H9 (cell line): ENCODE results near the gene SMIM22. TPM values are rescaled to one million over a fixed set of nuclear protein-coding genes. Genes with fewer than 3 reads are reported as not detected.

ENCODE experiments used
- DNase-seq: peaks from one replicate; pipeline ENCODE4 v3.0.0-alpha.2; 2017
- H2AFZ ChIP-seq: one replicate; pipeline ENCODE4 v1.6.1; 2013; ENCODE audit warnings: mild to moderate bottlenecking, low read length, control low read depth, moderate library complexity
- H2AK5ac ChIP-seq: 2 replicates; pipeline ENCODE4 v1.6.1; 2013; ENCODE audit warnings: low read length, control low read depth, mixed read lengths; ENCODE audit not compliant: insufficient read length
- H2BK120ac ChIP-seq: one replicate; pipeline ENCODE4 v1.6.1; 2013; ENCODE audit warnings: low read depth, mild to moderate bottlenecking, low read length, control low read depth, inconsistent platforms; ENCODE audit not compliant: poor library complexity, severe bottlenecking
- H2BK12ac ChIP-seq: 2 replicates; pipeline ENCODE4 v1.6.1; 2013; ENCODE audit warnings: low read length, control low read depth, mixed read lengths, low read depth; ENCODE audit not compliant: insufficient read length
- H2BK15ac ChIP-seq: 2 replicates; pipeline ENCODE4 v1.6.1; 2013; ENCODE audit warnings: low read depth, low read length, control low read depth
- H2BK20ac ChIP-seq: one replicate; pipeline ENCODE4 v1.6.1; 2013; ENCODE audit warnings: low read depth, mild to moderate bottlenecking, low read length, control low read depth, inconsistent platforms; ENCODE audit not compliant: poor library complexity, severe bottlenecking
- H2BK5ac ChIP-seq: 2 replicates; pipeline ENCODE4 v1.6.1; 2013; ENCODE audit warnings: low read length, control low read depth, mixed read lengths; ENCODE audit not compliant: insufficient read length
- H3K14ac ChIP-seq: 2 replicates; pipeline ENCODE4 v1.6.1; 2013; ENCODE audit warnings: low read length, control low read depth; ENCODE audit not compliant: insufficient read depth
- H3K18ac ChIP-seq: 2 replicates; pipeline ENCODE4 v1.6.1; 2013; ENCODE audit warnings: low read depth, mild to moderate bottlenecking, mixed read lengths, low read length, control low read depth; ENCODE audit not compliant: insufficient read length
- H3K23ac ChIP-seq: 2 replicates; pipeline ENCODE4 v1.6.1; 2013; ENCODE audit warnings: low read length, control low read depth, mixed read lengths, low read depth; ENCODE audit not compliant: insufficient read length
- H3K23me2 ChIP-seq: 2 replicates; pipeline ENCODE4 v1.6.1; 2013; ENCODE audit warnings: low read depth, mild to moderate bottlenecking, mixed read lengths, low read length, control low read depth; ENCODE audit not compliant: insufficient read length, poor library complexity, severe bottlenecking
- H3K27ac ChIP-seq: 2 replicates; pipeline ENCODE4 v1.5.1; 2013; ENCODE audit warnings: low read length, control low read depth, mixed read lengths, low read depth; ENCODE audit not compliant: insufficient read length
- H3K27me3 ChIP-seq: 2 replicates; pipeline ENCODE4 v1.6.1; 2013; ENCODE audit warnings: low read length, control low read depth, inconsistent platforms; ENCODE audit not compliant: insufficient read depth
- H3K4ac ChIP-seq: 2 replicates; pipeline ENCODE4 v1.6.1; 2013; ENCODE audit warnings: low read depth, mild to moderate bottlenecking, control low read depth, inconsistent platforms, low read length, moderate library complexity
- H3K4me1 ChIP-seq: 2 replicates; pipeline ENCODE4 v1.6.1; 2013; ENCODE audit warnings: low read length, control low read depth, inconsistent platforms; ENCODE audit not compliant: insufficient read depth
- H3K4me2 ChIP-seq: 2 replicates; pipeline ENCODE4 v1.6.1; 2013; ENCODE audit warnings: low read length, control low read depth, mixed read lengths; ENCODE audit not compliant: insufficient read length, insufficient read depth
- H3K56ac ChIP-seq: 2 replicates; pipeline ENCODE4 v1.6.1; 2013; ENCODE audit warnings: low read depth, mild to moderate bottlenecking, mixed read lengths, low read length, control low read depth; ENCODE audit not compliant: insufficient read length
- H3K79me1 ChIP-seq: 2 replicates; pipeline ENCODE4 v1.6.1; 2013; ENCODE audit warnings: low read depth, mild to moderate bottlenecking, moderate library complexity, low read length, control low read depth, inconsistent platforms; ENCODE audit not compliant: insufficient read depth, poor library complexity, severe bottlenecking
- H3K79me2 ChIP-seq: 2 replicates; pipeline ENCODE4 v1.6.1; 2013; ENCODE audit warnings: low read length, control low read depth, inconsistent platforms; ENCODE audit not compliant: insufficient read depth
- H3K9ac ChIP-seq: 2 replicates; pipeline ENCODE4 v1.6.1; 2013; ENCODE audit warnings: low read length, control low read depth, mixed read lengths; ENCODE audit not compliant: insufficient read length; ENCODE audit errors: extremely low read depth
- H3K9me3 ChIP-seq: one replicate; pipeline ENCODE4 v1.6.1; 2013; ENCODE audit warnings: low read depth, low read length, inconsistent platforms; ENCODE audit not compliant: control insufficient read depth
- H3T11ph ChIP-seq: one replicate; pipeline ENCODE4 v1.6.1; 2013; ENCODE audit warnings: mild to moderate bottlenecking, low read length, control low read depth, inconsistent platforms
- H4K20me1 ChIP-seq: one replicate; pipeline ENCODE4 v1.6.1; 2013; ENCODE audit not compliant: control insufficient read depth, insufficient read length, insufficient read depth
- H4K5ac ChIP-seq: 2 replicates; pipeline ENCODE4 v1.6.1; 2013; ENCODE audit warnings: low read depth, mild to moderate bottlenecking, mixed read lengths, low read length, control low read depth; ENCODE audit not compliant: insufficient read length
- H4K8ac ChIP-seq: replicated peaks from 2 replicates; pipeline ENCODE4 v1.6.1; 2013; ENCODE audit warnings: low read length, control low read depth, mixed read lengths, low read depth; ENCODE audit not compliant: insufficient read length
- H4K91ac ChIP-seq: 2 replicates; pipeline ENCODE4 v1.6.1; 2013; ENCODE audit warnings: low read depth, mild to moderate bottlenecking, moderate library complexity, mixed read lengths, low read length, control low read depth; ENCODE audit not compliant: insufficient read length
- H3K27ac Mint-ChIP-seq, 3 experiments: 2 replicates in 2 of 3; 3 replicates in 1 of 3; pipeline ENCODE4 v1.8.0; 2020 to 2021; ENCODE audit warnings: mixed read lengths in 3 of 3, mild to moderate bottlenecking in 1 of 3, moderate library complexity in 1 of 3
- H3K27me3 Mint-ChIP-seq: 2 replicates; pipeline ENCODE4 v1.8.0; 2021; ENCODE audit warnings: low read depth, mild to moderate bottlenecking, moderate library complexity, mixed read lengths
- H3K36me3 Mint-ChIP-seq, 3 experiments: 2 replicates in 2 of 3; 3 replicates in 1 of 3; pipeline ENCODE4 v1.8.0; 2020 to 2021; ENCODE audit warnings: low read depth in 3 of 3, mixed read lengths in 3 of 3; ENCODE audit not compliant: insufficient read depth in 1 of 3
- H3K4me1 Mint-ChIP-seq, 2 experiments: 2 replicates each; pipeline ENCODE4 v1.8.0; 2020; ENCODE audit warnings: mixed read lengths in 2 of 2
- H3K4me3 Mint-ChIP-seq, 2 experiments: 2 replicates in 1 of 2; 3 replicates in 1 of 2; pipeline ENCODE4 v1.8.0; 2020 to 2021; ENCODE audit warnings: mild to moderate bottlenecking in 2 of 2, mixed read lengths in 2 of 2, moderate library complexity in 1 of 2
- H3K9me3 Mint-ChIP-seq, 2 experiments: 2 replicates in 1 of 2; 3 replicates in 1 of 2; pipeline ENCODE4 v1.8.0; 2020; ENCODE audit warnings: mild to moderate bottlenecking in 2 of 2, mixed read lengths in 2 of 2, moderate library complexity in 1 of 2
- WGBS: extraction: QIAGEN DNeasy Blood & Tissue Kit; methylation state at CpG from one replicate; pipeline ENCODE4 v1.1.7; 2013; ENCODE audit warnings: missing lambda C conversion rate, low lambda C conversion rate, mixed read lengths; ENCODE audit not compliant: insufficient read length; ENCODE audit errors: extremely low coverage; 5-methylcytosine and 5-hydroxymethylcytosine counted together
- total RNA-seq: library from RNA; stranded (reverse); gene quantifications from 2 replicates; pipeline ENCODE4 v1.2.1, GENCODE V29; 2021
- TF ChIP-seq, protein P1 (sequence below): fragments of 200-600 bp; sonication (generic); conservative IDR thresholded peaks from 3 replicates; pipeline ENCODE4 v1.8.0; 2021; ENCODE audit warnings: antibody characterized with exemption, mild to moderate bottlenecking

The SMIM22 gene
- total RNA-seq, 1 experiment from 2014 or later = not detected

DNA sequence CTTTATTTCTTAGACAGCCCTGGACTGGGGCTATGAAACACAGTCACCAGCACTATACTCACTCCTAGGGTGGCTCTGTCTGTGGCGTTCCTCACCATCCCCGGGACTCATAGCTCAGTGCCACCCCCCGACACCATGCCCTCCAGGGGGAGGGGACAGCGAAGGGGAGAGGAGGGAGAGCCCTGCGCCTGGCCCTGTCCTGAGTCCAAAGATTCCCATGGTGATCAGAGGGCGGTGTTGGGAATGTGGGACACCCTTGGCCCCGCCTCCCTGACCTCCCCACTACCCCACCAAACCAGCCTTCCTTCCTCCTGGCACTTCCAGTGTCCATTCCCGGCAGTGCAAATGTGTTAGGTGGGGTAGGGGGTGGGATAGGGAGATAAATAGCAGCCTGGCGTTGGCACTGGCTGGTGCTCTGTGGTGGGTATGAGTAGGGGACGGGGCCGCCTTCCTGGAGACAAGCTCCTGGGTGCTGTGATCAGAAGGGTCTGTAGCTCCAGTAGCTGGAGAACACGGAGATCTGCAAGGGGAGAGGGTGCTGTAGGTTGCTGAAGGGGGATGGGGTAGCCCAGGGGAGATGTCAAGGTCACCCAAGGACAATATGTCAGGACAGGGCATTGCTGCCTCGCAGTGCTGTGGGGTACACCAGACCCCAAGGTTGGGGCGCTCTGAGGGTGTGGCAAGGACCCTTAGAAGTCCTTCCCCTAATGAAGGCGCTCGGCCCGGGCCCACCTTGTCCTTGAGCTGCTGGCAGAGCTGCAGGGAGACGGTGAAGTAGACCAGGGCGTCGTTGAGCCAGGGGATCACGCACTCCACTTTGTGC, 2.0 kb downstream of the SMIM22 start:
- H3K23me2 ChIP-seq = peaks cover 4% of the 10 kb centered on the region
- H3K14ac ChIP-seq = no peak overlapping the region; the same call in 1 of the 2 replicates
- Mint-ChIP-seq H3K4me1 (peaks cover 6 to 13% of the 10 kb centered on the region in 2 experiments; a peak in 3 of 4 replicates), H3K4me3 (no peak overlapping the region), H3K27me3 (no peaks in the 10 kb centered on the region; the same call in none of the 2 replicates), H3K27ac (peak overlapping the region in 2 of 3 experiments; percentile 59 to 79; a peak in 3 of 7 replicates), H3K36me3 (peaks cover 3 to 24% (median 12%) of the 10 kb centered on the region in 3 experiments), H3K9me3 (no peaks in the 10 kb centered on the region)
- H3K79me1 ChIP-seq = no peaks in the 10 kb centered on the region
- H2AK5ac ChIP-seq = no peak overlapping the region
- H3K18ac ChIP-seq = no peak overlapping the region
- no peak overlapping the region for H3K9ac ChIP-seq
- no peak overlapping the region for H4K8ac ChIP-seq
- DNase-seq = no peak
- no peak overlapping the region for H3K4me2 ChIP-seq
- H2BK120ac ChIP-seq = no peak overlapping the region
- no peak overlapping the region for H3K4ac ChIP-seq
- H3K27ac ChIP-seq = no peak overlapping the region
- no peaks in the 10 kb centered on the region for H3K9me3 ChIP-seq
- WGBS = no CpG with 5 or more reads among the region's 21 CpGs
- H3K56ac ChIP-seq = no peak overlapping the region
- H3K79me2 ChIP-seq = no peaks in the 10 kb centered on the region
- H2AFZ ChIP-seq = no peak overlapping the region
- TF ChIP-seq, protein P1, sequence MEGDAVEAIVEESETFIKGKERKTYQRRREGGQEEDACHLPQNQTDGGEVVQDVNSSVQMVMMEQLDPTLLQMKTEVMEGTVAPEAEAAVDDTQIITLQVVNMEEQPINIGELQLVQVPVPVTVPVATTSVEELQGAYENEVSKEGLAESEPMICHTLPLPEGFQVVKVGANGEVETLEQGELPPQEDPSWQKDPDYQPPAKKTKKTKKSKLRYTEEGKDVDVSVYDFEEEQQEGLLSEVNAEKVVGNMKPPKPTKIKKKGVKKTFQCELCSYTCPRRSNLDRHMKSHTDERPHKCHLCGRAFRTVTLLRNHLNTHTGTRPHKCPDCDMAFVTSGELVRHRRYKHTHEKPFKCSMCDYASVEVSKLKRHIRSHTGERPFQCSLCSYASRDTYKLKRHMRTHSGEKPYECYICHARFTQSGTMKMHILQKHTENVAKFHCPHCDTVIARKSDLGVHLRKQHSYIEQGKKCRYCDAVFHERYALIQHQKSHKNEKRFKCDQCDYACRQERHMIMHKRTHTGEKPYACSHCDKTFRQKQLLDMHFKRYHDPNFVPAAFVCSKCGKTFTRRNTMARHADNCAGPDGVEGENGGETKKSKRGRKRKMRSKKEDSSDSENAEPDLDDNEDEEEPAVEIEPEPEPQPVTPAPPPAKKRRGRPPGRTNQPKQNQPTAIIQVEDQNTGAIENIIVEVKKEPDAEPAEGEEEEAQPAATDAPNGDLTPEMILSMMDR = no peak
- no peak overlapping the region for H4K5ac ChIP-seq
- no peaks in the 10 kb centered on the region for H4K20me1 ChIP-seq
- H4K91ac ChIP-seq = no peak overlapping the region
- no peaks in the 10 kb centered on the region for H3K4me1 ChIP-seq
- no peak overlapping the region for H2BK20ac ChIP-seq
- H2BK12ac ChIP-seq = no peak overlapping the region
- no peak overlapping the region for H3K23ac ChIP-seq
- no peaks in the 10 kb centered on the region for H3K27me3 ChIP-seq
- no peak overlapping the region for H2BK15ac ChIP-seq
- no peak overlapping the region for H2BK5ac ChIP-seq
- no peak overlapping the region for H3T11ph ChIP-seq
